Natural killer cell treated with Interleukin-12 subunit alpha and Interleukin-12 subunit beta and Interleukin-15 and Interleukin-18, amount 100 ng/mL, for 72 hours (primary cell): Measurements from ENCODE around the gene ADNP. TPM values are rescaled to one million over a fixed set of nuclear protein-coding genes. Genes with fewer than 3 reads are reported as not detected.

ENCODE experiments used
- ATAC-seq, 2 donors: fragments of 150-1000 bp; cut with Tn5 transposase in 1 of 2; sonication (Bioruptor Pico), chemical (Tn5 transposase) in 1 of 2; 2 replicates each; pipeline ENCODE4 v1.10.0; 2021
- DNase-seq: peaks from one replicate; pipeline ENCODE4 v3.0.0; 2022; ENCODE audit warnings: low spot score
- H3K27ac Mint-ChIP-seq, 2 donors: 1 replicate in 1 of 2; 2 replicates in 1 of 2; pipeline ENCODE4 v1.8.0; 2022; ENCODE audit warnings: mixed read lengths in 2 of 2, mild to moderate bottlenecking in 1 of 2, moderate library complexity in 1 of 2
- H3K27me3 Mint-ChIP-seq, 2 donors: 1 replicate in 1 of 2; 2 replicates in 1 of 2; pipeline ENCODE4 v1.8.0; 2022; ENCODE audit warnings: mixed read lengths in 2 of 2
- H3K36me3 Mint-ChIP-seq: one replicate; pipeline ENCODE4 v1.8.0; 2022; ENCODE audit warnings: mixed read lengths
- H3K4me1 Mint-ChIP-seq, 2 donors: 1 replicate in 1 of 2; 2 replicates in 1 of 2; pipeline ENCODE4 v1.8.0; 2022; ENCODE audit warnings: low read depth in 2 of 2, mixed read lengths in 2 of 2, mild to moderate bottlenecking in 1 of 2
- H3K4me3 Mint-ChIP-seq: one replicate; pipeline ENCODE4 v1.8.0; 2022; ENCODE audit warnings: mixed read lengths
- H3K9me3 Mint-ChIP-seq: 2 replicates; pipeline ENCODE4 v1.8.0; 2022; ENCODE audit warnings: mixed read lengths
- total RNA-seq, 2 donors: library from RNA; stranded (reverse); gene quantifications; one replicate each; pipeline ENCODE4 v1.2.3, GENCODE V29; 2022

Gene ADNP
- total RNA-seq, 2 donors from 2014 or later = 55.0 to 81.8 TPM

DNA sequence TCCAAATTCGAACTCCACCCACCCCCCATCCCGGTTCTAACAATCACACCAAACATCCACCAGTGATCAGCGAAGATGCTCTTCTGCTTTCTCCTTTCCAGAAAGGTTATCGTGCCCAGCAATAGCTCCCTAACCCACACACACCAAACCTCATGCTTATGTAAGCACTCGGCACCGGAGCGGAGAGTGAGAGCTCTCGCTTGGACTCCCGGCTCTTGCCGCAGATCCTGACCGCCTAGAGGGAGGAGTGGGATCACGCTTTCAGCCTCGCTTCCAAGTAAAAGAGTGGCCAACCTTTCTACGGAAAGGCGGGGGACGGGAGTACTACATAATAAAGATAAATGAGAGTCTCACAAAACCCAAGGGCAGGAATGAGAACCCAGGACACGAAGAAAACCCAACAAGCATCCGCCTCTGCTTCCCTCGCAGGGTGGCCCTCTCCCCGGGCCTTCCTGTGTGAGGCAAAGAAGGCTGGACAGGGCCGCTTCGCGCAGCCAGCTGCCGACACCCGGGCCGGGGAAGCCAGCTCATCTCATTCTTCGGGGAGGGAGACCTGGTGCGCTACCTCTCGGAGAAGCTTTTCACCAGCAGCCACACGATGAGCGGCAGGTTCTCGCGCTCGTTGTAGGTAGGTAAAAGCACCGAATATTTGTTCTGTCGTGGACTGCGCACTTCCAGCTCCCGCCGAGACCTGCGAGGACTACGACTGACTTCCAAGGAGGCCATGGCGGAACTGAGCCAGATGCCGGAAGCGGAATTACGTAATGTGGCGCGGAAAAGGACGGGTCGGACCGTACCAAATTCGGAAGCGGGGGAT lies 26.8 kb upstream of the ADNP start, which contains the start of gene DPM1:
Gene DPM1, minus strand, starts transcription at position 735 of the 817 bp plus-strand sequence. Its CDS starts 9 bp downstream, at position 726.
- ATAC-seq = peak; percentile 86 to 92
- H3K27ac Mint-ChIP-seq = peak within 1 kb of the TSS; percentile 94 to 100

DNA sequence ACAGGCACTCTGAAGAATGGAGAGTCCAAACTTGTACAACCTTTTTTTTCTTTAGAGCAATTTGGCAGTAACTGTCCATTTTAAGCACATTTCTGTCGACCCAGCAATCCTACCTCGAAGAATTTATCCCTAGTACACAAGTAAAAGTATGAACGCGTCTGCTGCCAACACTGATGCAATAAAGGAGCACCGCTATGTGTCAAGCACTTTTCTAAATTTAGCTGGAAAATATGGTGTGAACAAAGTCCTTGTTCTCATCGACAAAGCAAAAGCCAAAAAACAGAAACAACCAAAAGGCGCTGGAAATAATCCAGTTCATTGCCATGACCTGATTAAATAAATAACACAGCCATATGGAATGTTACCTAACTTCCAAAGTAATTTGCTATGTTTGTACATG lies 26.0 kb upstream of the ADNP start:
- H3K36me3 Mint-ChIP-seq = no peaks in the 10 kb centered on the region
- H3K27me3 Mint-ChIP-seq = no peaks in the 10 kb centered on the region
- ATAC-seq (no peak), DNase-seq (no peak)
- peak overlapping the region; percentile 95 for H3K4me3 Mint-ChIP-seq
- H3K4me1 Mint-ChIP-seq = peaks cover 32 to 42% of the 10 kb centered on the region in 2 donors
- H3K27ac Mint-ChIP-seq = peak overlapping the region; percentile 94 to 100
- H3K9me3 Mint-ChIP-seq = no peaks in the 10 kb centered on the region

More for the DNA sequence above, 26.8 kb upstream of the ADNP start, which contains the start of gene DPM1:
- Mint-ChIP-seq H3K4me3 (peak within 1 kb of the TSS; percentile 95), H3K9me3 (no peaks in the 10 kb centered on the region), H3K27me3 (no peaks in the 10 kb centered on the region), H3K4me1 (peaks cover 31 to 42% of the 10 kb centered on the region in 2 donors), H3K36me3 (no peaks in the 10 kb centered on the region)
- peak; percentile 88 for DNase-seq

DNA sequence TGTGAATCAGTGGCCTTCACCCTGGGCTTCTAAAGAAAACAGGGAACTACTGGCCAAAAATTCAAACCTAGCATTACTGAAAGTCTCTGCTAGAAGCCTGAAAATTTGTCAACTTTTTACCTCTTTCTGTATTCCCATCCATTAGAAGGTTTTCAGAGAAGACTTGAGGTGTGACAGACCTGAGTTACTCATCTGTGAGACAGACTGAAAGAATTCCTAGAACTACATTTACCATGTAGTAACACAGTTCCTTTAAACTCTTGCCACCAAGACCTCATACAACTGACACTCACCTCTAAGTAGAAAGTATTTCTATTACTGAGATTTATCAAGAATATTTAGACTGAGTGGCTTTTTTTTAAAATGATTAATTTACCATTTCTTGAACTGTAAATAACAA lies 22.6 kb upstream of the ADNP start:
- no peaks in the 10 kb centered on the region for H3K27me3 Mint-ChIP-seq
- H3K4me1 Mint-ChIP-seq = peaks cover 29 to 35% of the 10 kb centered on the region in 2 donors
- ATAC-seq = no peak
- peaks cover 13% of the 10 kb centered on the region for H3K36me3 Mint-ChIP-seq
- H3K27ac Mint-ChIP-seq = no peak overlapping the region
- no peak for DNase-seq
- H3K9me3 Mint-ChIP-seq = no peaks in the 10 kb centered on the region
- no peak overlapping the region for H3K4me3 Mint-ChIP-seq

DNA sequence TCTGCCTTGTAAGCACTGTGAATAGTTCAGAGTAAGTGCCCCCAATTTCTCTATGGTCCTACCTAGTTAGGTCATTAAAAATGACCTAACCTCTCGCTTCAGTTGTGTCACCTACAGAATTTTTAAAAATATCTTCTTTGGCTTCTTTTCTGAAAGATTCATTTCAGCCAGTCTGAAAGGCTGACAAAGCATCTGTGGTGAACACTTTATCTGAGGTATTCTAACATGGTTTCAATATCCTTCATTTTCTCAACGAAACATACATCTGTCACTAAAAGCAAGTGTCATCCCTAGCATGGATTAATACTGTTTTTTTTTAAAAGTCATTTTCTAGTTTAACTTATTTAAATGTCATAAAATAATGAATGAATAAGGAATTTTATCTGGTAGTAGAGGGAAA lies 22.0 kb upstream of the ADNP start:
- ATAC-seq (no peak), DNase-seq (no peak)
- Mint-ChIP-seq H3K4me3 (no peak overlapping the region), H3K27ac (no peak overlapping the region), H3K36me3 (peaks cover 13% of the 10 kb centered on the region), H3K27me3 (no peaks in the 10 kb centered on the region), H3K4me1 (peaks cover 26 to 35% of the 10 kb centered on the region in 2 donors), H3K9me3 (no peaks in the 10 kb centered on the region)

DNA sequence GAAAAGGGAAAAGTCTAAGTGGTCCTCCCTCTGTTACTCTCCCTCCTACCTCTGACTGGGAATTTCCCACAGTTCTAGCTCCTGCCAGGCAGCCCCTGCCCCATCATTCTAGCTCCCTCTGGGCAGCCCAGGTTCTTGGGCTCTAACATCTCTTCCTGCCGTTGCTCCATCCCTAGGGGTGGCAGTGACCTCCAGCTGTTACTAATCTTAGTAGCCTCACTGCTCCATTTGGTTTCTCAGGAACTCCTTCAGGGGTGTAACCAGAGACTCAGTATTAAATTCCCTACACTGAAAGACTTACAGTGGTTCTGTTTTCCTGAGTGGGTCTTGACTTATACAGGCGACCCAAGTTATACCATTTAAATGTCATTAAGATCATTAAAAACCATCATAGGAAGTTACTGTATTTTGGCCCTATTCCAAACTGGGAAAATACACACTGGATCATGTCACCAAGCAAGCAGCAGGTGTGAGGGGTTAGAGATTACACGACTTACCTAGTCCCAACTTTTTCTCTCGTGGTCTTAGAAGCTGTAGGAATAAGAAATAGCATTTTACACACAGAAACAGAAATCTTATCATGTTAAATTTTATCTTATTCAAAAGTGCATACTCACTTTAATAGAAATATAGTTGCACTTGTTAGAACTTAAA lies 17.0 kb upstream of the ADNP start:
- DNase-seq = no peak
- no peak overlapping the region for H3K27ac Mint-ChIP-seq
- no peak for ATAC-seq
- H3K4me3 Mint-ChIP-seq = no peak overlapping the region
- H3K4me1 Mint-ChIP-seq = peaks cover 0 to 10% of the 10 kb centered on the region in 2 donors
- peaks cover 19% of the 10 kb centered on the region for H3K36me3 Mint-ChIP-seq
- H3K9me3 Mint-ChIP-seq = no peaks in the 10 kb centered on the region
- no peaks in the 10 kb centered on the region for H3K27me3 Mint-ChIP-seq

DNA sequence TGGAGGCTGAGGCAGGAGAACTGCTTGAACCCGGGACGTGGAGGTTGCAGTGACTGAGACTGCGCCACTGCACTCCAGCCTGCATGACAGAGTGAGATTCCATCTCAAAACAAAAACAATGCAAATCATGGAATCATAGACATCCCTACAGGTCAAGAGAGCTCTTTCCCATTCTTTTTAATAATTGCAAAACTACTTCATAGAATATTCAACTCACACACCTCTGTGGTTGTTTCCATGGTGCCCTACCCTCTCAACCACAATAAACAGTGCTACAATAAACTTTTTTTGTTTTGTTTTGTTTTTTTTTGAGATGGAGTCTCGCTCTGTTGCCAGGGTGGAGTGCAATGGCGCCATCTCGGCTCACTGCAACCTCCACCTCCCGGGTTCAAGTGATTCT lies 11.8 kb upstream of the ADNP start:
- Mint-ChIP-seq H3K27me3 (no peaks in the 10 kb centered on the region), H3K36me3 (peaks cover 6% of the 10 kb centered on the region), H3K9me3 (no peaks in the 10 kb centered on the region), H3K4me3 (no peak overlapping the region), H3K27ac (no peak overlapping the region), H3K4me1 (no peaks in the 10 kb centered on the region)
- no peak for ATAC-seq
- no peak for DNase-seq

DNA sequence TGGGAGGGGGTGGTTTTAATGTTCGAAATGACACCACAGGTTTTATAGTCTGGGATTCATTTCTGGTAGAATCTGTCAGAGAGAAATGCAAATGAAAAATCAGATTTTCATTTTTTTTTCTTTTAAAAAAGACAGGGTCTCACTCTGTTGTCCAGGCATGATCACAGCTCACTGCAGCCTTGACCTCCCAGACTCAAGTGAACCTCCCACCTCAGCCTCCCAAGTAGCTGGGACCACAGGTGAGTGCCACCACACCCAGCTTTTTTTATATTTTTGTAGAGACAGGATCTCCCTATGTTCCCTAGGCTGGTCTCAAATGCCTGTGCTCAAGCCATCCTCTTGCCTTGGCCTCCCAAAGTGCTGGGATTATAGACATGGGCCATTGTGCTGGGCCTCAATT lies 2.4 kb upstream of the ADNP start:
- Mint-ChIP-seq H3K27me3 (no peaks in the 10 kb centered on the region), H3K36me3 (peaks cover 22% of the 10 kb centered on the region), H3K9me3 (no peaks in the 10 kb centered on the region), H3K4me3 (no peak overlapping the region), H3K27ac (peak overlapping the region in 1 of 2 donors; percentile 95), H3K4me1 (peaks cover 17 to 22% of the 10 kb centered on the region in 2 donors)
- no peak for ATAC-seq
- DNase-seq = no peak

DNA sequence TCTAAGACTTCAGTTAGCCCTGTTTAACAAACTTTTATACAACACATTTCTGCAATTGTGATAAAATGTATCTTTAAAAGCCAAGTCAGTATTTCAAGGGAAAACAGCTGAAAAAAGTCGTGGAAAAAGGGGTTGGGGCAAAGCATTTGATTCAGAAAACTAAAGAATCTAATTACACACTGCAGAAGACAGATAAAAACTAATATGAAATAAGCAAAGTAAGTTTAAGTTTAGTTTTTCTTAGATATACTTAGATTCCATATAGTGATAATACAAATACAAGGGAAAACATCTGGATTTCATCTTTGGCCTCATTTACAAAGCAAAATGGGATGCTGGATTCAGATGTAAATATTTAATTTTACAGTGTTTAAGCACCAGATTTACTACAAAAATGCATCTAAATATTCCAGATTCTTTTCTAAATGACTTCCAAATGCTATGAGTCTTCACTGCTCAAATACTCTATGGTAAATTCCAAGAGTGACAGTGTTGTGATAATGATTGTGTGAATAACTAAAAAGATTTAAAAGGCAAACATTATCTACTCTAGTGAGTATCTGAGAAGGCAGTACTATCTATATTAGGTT lies 1.5 kb upstream of the ADNP start:
- ATAC-seq = no peak
- no peak for DNase-seq
- no peak overlapping the region for H3K4me3 Mint-ChIP-seq
- H3K27ac Mint-ChIP-seq = peak overlapping the region; percentile 92 to 95
- peaks cover 20 to 30% of the 10 kb centered on the region in 2 donors for H3K4me1 Mint-ChIP-seq
- H3K9me3 Mint-ChIP-seq = no peaks in the 10 kb centered on the region
- H3K27me3 Mint-ChIP-seq = no peaks in the 10 kb centered on the region
- H3K36me3 Mint-ChIP-seq = peaks cover 26% of the 10 kb centered on the region

DNA sequence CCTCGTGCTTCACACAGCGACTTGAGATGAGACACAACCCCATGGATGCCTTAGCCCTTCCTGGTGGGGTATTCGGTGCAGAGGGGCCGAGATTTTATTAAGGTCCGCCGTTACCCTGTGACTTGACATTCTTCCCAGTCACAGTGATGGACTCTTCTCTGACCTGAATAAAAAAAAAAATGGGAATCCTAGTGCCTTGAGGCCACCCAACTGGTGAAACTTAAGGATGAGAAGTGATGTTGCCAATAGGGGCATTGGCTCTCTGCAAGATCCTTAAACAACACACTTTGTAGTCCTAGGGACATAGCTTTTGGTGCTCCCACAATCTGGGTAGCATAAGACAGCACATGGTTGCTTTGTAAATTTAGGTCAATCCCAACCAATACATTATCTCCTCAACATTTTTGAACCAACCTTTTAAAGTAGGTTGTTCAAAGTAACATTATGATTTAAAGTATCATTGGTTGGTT lies 814 bp upstream of the ADNP start:
- ATAC-seq (no peak), DNase-seq (no peak)
- peak overlapping the region; percentile 95 for H3K4me3 Mint-ChIP-seq
- H3K27me3 Mint-ChIP-seq = no peaks in the 10 kb centered on the region
- peak overlapping the region; percentile 92 to 95 for H3K27ac Mint-ChIP-seq
- H3K4me1 Mint-ChIP-seq = peaks cover 20 to 38% of the 10 kb centered on the region in 2 donors
- H3K9me3 Mint-ChIP-seq = no peaks in the 10 kb centered on the region
- H3K36me3 Mint-ChIP-seq = peaks cover 26% of the 10 kb centered on the region

DNA sequence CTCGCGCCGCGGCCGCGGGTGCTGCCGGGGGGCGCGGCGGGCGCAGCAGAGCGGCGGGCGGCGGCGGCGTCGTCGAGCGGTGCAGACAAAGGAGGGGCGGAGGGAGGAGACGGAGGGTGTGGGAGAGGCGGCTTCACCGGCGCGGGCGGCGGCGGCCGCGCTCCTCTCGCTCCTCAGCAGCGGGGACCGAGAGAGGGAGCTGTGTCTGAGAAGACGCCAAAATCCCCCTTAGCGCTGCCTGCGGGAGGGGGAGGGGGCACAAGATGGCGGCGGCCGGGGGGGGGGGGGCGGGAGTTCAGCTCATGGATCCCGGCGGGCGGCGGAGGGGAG lies 296 bp downstream of the ADNP start:
- Mint-ChIP-seq H3K27ac (peak overlapping the region; percentile 92 to 95), H3K27me3 (no peaks in the 10 kb centered on the region), H3K9me3 (no peaks in the 10 kb centered on the region)

DNA sequence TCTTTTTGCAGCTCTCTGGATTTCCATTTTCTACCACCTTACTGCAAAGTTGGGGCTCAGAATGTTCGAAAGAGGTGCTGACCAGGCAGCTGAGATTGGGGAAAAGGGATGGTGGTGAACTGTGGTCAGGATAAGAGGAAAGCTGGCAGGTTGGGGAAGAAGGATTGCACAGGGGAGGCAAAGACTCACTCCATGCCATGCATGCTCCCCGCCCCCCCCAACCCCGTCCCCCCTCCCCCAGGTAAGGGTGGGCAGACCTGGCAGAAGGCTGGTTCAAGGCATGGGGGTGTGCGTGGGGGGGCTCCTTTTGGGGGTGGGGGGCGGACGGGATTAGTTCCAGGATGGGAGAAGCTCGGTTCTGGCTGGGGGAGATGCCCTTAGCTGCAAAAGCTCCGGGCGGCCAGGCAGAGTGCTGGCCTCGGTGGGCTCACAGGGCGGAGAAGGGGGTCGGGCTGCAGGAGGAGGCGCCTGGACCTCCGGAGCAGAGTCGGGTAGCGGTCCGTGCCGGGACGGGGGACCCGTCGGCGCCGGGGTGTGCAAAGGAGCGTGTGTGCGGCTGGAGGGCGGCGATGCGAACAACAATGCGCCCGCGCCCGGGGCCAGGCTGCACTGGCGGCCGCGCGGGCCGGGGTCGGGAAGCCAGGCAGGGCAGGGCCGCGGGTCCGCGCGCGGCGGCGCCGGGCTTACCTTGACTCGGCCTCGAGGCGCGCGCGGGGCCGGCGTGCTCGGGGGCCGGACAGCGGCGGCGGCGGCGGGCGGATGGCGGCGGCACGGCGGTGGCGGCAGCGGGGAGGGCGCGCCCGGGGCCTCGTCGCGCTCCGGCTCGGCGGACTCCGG lies 880 bp downstream of the ADNP start:
- Mint-ChIP-seq H3K4me3 (peak overlapping the region; percentile 95), H3K9me3 (no peaks in the 10 kb centered on the region), H3K27me3 (no peaks in the 10 kb centered on the region), H3K27ac (peak overlapping the region; percentile 92 to 95), H3K36me3 (peaks cover 23% of the 10 kb centered on the region), H3K4me1 (peaks cover 26 to 45% of the 10 kb centered on the region in 2 donors)
- DNase-seq (no peak), ATAC-seq (peak in 1 of 2 donors; percentile 21)

More for the DNA sequence above, 296 bp downstream of the ADNP start:
- peaks cover 20 to 39% of the 10 kb centered on the region in 2 donors for H3K4me1 Mint-ChIP-seq
- peaks cover 26% of the 10 kb centered on the region for H3K36me3 Mint-ChIP-seq
- peak; percentile 83 for DNase-seq
- H3K4me3 Mint-ChIP-seq = peak overlapping the region; percentile 95
- ATAC-seq = peak; percentile 57 to 77

DNA sequence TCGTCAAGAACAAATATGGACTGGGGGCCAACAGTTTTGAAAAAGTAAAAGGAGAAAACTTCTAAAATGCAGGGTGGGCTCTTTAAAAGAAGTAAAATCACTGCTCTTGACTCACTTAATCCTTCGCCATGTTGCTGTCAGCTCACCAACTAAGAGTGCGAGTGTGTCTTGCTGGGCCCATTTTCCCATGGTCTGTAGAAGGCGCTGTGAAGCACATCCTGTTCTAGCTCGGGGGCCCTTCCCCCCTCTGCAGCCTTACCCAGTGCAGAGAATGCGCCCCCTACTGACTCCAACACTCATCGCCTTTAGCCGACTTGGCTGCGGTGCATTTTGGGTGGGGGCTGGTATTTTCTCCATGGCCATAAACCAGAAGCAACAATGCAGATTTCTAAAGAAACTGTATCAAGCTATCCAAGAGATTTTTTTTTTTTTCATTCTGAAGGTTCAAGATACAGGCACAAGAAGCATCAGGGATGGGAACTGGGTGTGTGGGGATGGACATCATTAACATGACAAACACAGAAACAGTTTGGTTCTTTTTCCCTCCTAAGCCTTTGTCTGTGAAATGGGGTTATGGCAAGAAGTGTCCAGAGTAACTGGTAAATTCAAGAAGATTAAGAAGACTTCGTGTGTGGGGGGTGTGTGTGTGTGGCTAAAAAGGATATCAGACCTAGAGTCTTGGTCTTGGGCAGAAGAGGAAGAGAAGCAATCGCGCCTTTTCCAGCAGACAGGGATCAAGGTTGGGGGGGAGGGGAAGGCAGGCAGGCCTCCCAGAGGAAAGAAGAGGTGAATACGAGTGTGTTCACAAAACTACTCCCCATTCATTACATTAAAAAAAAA lies 1.7 kb downstream of the ADNP start:
- Mint-ChIP-seq H3K27ac (peak overlapping the region; percentile 92 to 95), H3K9me3 (no peaks in the 10 kb centered on the region), H3K4me3 (peak overlapping the region; percentile 95), H3K4me1 (peaks cover 32 to 53% of the 10 kb centered on the region in 2 donors), H3K27me3 (no peaks in the 10 kb centered on the region), H3K36me3 (peaks cover 22% of the 10 kb centered on the region)
- ATAC-seq = peak; percentile 79 to 81
- DNase-seq = peak; percentile 93
